Testis (tissue), 3 donors: ENCODE data around the gene C17orf67. TPM values are rescaled to one million over a fixed set of nuclear protein-coding genes. Genes with fewer than 3 reads are reported as not detected.

ENCODE experiments used
- DNase-seq: peaks from one replicate; pipeline ENCODE4 v3.0.0-alpha.2; 2019
- H3K27ac ChIP-seq, 2 donors: fragments of 200-600 bp; sonication (generic); one replicate each; pipeline ENCODE4 v1.5.1; 2019
- H3K27me3 ChIP-seq: fragments of 200-600 bp; sonication (generic); one replicate; pipeline ENCODE4 v1.5.1; 2019
- H3K36me3 ChIP-seq: fragments of 200-600 bp; sonication (generic); one replicate; pipeline ENCODE4 v1.5.1; 2017; ENCODE audit warnings: low read depth; ENCODE audit errors: missing control alignments
- H3K4me1 ChIP-seq: fragments of 200-600 bp; sonication (generic); one replicate; pipeline ENCODE4 v1.5.1; 2019
- H3K4me3 ChIP-seq, 2 donors: fragments of 200-600 bp; sonication (generic); one replicate each; pipeline ENCODE4 v1.5.1; 2017 to 2019
- H3K9me3 ChIP-seq: fragments of 200-600 bp; sonication (generic); one replicate; pipeline ENCODE4 v1.5.1; 2017
- POLR2A ChIP-seq: fragments of 450-650 bp; IDR thresholded peaks from one replicate; pipeline ENCODE4 v1.6.1; 2017; ENCODE audit warnings: antibody characterized with exemption, mild to moderate bottlenecking, moderate library complexity
- WGBS, 2 donors: methylation state at CpG; one replicate each; pipeline ENCODE4 v1.1.5; 2018; 5-methylcytosine and 5-hydroxymethylcytosine counted together
- intact Hi-C: fragments of 100-400 bp; cut with DNase I; formaldehyde crosslinking; loops from one replicate; pipeline ENCODE4 v1.15.1; 2023; ENCODE audit warnings: low total_unique reads
- polyA plus RNA-seq: library from polyadenylated mRNA; stranded (reverse); fragments of 350-450 nt; fragmentation: Illumina TruSeq; extraction: RNeasy Lipid Tissue Mini Kit (QIAGEN cat#74804); gene quantifications from one replicate; pipeline ENCODE4 v1.2.3, GENCODE V29; 2014; ENCODE audit warnings: low read depth, low replicate concordance; ENCODE audit not compliant: insufficient read depth
- total RNA-seq, 2 donors: library from RNA; depleted of rRNA; stranded (reverse); fragments of >200 nt; gene quantifications; one replicate each; pipeline ENCODE4 v1.2.3, GENCODE V29; 2016
- TF ChIP-seq, protein P1 (sequence below), 3 experiments: fragments of 450-650 bp in 2 of 3; fragments of 200-600 bp in 1 of 3; sonication (generic) in 1 of 3; IDR thresholded peaks; one replicate each; pipeline ENCODE4 v1.5.1; 2016 to 2019; ENCODE audit warnings: antibody characterized with exemption in 3 of 3, mild to moderate bottlenecking in 2 of 3, moderate library complexity in 1 of 3

C17orf67 gene
- total and polyA plus RNA-seq, 3 donors from 2014 or later, result 2.9 to 5.3 (median 3.7) TPM

DNA sequence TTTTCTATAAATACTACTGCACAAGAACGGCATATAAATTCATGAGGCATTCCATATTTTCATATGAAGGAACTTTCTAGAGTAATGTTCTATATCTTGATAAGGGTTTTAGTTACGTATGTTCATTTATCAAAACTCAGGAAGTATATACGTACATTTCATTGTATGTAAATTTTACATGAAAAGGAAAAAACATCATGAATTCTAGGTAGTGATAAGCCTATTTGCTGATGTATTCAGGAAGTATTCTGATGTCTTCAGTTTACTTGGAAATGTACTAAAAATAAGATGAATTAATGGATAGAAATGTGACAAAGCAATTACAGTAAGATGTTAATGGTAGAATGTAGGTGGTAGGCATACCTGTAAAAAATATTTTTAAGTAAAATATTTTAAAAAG lies 5.0 kb upstream of the C17orf67 start:
- DNase-seq, result no peak
- Histone ChIP-seq H3K4me1 (no peaks in the 10 kb centered on the region), H3K36me3 (no peaks in the 10 kb centered on the region), H3K27ac (no peak overlapping the region), H3K27me3 (no peaks in the 10 kb centered on the region), H3K4me3 (no peak overlapping the region), H3K9me3 (no peaks in the 10 kb centered on the region)
- 88% methylated on average over 3 of the region's 3 CpGs for WGBS, 2 donors
- intact Hi-C loops, result no loop called here
- TF ChIP-seq, protein P1, sequence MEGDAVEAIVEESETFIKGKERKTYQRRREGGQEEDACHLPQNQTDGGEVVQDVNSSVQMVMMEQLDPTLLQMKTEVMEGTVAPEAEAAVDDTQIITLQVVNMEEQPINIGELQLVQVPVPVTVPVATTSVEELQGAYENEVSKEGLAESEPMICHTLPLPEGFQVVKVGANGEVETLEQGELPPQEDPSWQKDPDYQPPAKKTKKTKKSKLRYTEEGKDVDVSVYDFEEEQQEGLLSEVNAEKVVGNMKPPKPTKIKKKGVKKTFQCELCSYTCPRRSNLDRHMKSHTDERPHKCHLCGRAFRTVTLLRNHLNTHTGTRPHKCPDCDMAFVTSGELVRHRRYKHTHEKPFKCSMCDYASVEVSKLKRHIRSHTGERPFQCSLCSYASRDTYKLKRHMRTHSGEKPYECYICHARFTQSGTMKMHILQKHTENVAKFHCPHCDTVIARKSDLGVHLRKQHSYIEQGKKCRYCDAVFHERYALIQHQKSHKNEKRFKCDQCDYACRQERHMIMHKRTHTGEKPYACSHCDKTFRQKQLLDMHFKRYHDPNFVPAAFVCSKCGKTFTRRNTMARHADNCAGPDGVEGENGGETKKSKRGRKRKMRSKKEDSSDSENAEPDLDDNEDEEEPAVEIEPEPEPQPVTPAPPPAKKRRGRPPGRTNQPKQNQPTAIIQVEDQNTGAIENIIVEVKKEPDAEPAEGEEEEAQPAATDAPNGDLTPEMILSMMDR (IDR thresholded peaks at IDR 0.05), result no peak
- no peak for TF ChIP-seq POLR2A

GRCh38 chr17:56835264-56835585 lies 1.5 kb upstream of the C17orf67 start:
- intact Hi-C loops, result no loop called here
- 45 to 65% methylated on average over 7 of the region's 7 CpGs for whole genome bisulfite sequencing, 2 donors

DNA sequence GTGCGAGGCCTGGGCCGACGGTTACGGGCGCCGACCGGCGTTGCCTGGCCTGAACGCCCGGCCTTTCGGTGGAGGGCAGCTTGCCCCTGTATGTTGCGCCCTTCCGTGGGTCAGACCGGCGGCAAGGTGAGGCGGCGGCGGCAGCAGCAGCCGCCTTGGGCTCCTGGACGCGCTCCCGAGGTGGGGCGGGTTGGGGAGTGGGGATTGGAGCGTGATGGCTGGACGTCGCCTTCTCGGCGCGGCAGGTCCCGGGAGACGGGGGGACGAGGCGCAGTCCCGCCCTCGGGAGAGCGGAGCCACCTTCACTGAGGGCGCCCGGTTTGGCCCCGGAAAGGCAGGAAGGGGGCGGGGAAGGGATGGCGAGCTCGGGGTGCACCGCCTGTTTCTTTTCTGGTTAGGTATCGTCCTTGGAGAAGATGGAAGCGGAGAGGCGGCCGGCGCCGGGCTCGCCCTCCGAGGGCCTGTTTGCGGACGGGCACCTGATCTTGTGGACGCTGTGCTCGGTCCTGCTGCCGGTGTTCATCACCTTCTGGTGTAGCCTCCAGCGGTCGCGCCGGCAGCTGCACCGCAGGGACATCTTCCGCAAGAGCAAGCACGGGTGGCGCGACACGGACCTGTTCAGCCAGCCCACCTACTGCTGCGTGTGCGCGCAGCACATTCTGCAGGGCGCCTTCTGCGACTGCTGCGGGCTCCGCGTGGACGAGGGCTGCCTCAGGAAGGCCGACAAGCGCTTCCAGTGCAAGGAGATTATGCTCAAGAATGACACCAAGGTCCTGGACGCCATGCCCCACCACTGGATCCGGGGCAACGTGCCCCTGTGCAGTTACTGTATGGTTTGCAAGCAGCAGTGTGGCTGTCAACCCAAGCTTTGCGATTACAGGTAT lies 902 bp upstream of the C17orf67 start:
- DNase-seq, result peak; percentile 70
- intact Hi-C loops, result no loop called here
- TF ChIP-seq, protein P1 (IDR thresholded peaks at IDR 0.05), result no peak
- TF ChIP-seq POLR2A, result no peak
- Histone ChIP-seq H3K9me3 (no peaks in the 10 kb centered on the region), H3K4me3 (peak overlapping the region; percentile 79 to 89), H3K4me1 (peaks cover 7% of the 10 kb centered on the region), H3K27ac (peak overlapping the region; percentile 88 to 97), H3K36me3 (no peaks in the 10 kb centered on the region), H3K27me3 (no peaks in the 10 kb centered on the region)
- 4 to 29% methylated on average over 18 to 74 of the region's 81 CpGs for WGBS, 2 donors

More at GRCh38 chr17:56835264-56835585, 1.5 kb upstream of the C17orf67 start:
- no peak for DNase-seq
- TF ChIP-seq POLR2A, result no peak
- TF ChIP-seq, protein P1 (IDR thresholded peaks at IDR 0.05), result no peak
- H3K9me3 ChIP-seq, result no peaks in the 10 kb centered on the region
- no peaks in the 10 kb centered on the region for H3K27me3 ChIP-seq
- peaks cover 7% of the 10 kb centered on the region for H3K4me1 ChIP-seq
- no peaks in the 10 kb centered on the region for H3K36me3 ChIP-seq
- peak overlapping the region; percentile 79 to 89 for H3K4me3 ChIP-seq
- H3K27ac ChIP-seq, result peak overlapping the region in 1 of 2 donors; percentile 12

DNA sequence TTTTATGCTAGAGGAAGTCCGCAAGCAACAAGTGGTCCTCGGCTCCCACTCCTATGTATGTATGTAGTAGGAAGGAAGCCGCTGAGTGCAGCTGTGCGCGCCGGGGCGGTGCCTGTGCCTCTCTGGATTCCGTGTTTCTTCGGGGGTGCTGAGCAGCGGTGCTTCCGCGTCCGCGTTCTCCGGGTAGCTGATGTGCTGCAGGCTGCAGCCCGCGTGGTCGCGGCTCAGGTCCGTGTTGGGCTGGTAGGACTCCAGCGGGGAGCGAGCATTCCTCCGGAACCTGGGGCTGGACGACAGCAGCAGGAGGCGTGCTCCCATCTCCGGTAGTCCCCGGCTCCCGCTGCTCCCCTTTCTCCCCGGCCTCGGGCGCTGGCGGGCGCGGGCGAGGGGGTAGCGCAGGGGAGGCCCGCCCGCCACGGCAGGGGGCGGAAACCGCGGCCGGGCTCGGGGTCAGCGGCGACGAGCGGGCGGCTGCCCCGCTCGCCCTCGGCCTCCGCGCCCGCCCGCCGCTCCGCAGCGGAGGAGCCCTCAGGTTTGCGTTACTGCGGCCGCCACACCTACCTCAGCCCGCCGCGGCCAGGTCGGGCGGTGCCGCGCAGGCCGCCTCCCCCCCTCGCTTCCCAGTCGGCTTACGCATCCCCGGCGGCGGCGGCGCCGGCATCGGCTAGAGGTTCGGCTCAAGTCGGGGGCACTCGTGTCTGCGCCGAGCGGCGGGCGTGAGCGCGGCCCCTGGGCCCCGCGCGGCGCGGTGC lies 487 bp downstream of the C17orf67 start:
- 1% methylated on average over 23 to 36 of the region's 95 CpGs for WGBS, 2 donors
- Histone ChIP-seq H3K4me3 (peak overlapping the region; percentile 79 to 89), H3K27me3 (no peaks in the 10 kb centered on the region), H3K9me3 (no peaks in the 10 kb centered on the region), H3K4me1 (peaks cover 7% of the 10 kb centered on the region), H3K27ac (peak overlapping the region; percentile 69 to 97), H3K36me3 (no peaks in the 10 kb centered on the region)
- TF ChIP-seq, protein P1 (IDR thresholded peaks at IDR 0.05), result no peak
- TF ChIP-seq POLR2A, result no peak
- peak; percentile 68 for DNase-seq
- intact Hi-C loops, result no loop called here
